NCI-H510A (cell line): Measurements from ENCODE around the gene PDPN.

Source experiments
- DNase-seq: peaks from one replicate; lab custom pipeline; 2025; lab: John Stamatoyannopoulos, UW

Gene PDPN

GRCh38 chr1:13617773-13618172 lies 34.1 kb downstream of the PDPN start:
- DNase-seq: no peak

GRCh38 chr1:13618483-13618882 lies 34.9 kb downstream of the PDPN start:
- DNase-seq: no peak

- no peak for DNase-seq
These were observed 36.3 kb downstream of the PDPN start for GRCh38 chr1:13619909-13620308.

GRCh38 chr1:13620825-13621224 lies 37.2 kb downstream of the PDPN start:
- DNase-seq: no peak

- DNase-seq: no peak
These were observed 38.8 kb downstream of the PDPN start for GRCh38 chr1:13622446-13622845.

- DNase-seq: no peak
These were observed 39.5 kb downstream of the PDPN start for GRCh38 chr1:13623021-13623637.

GRCh38 chr1:13624526-13624925 lies 40.9 kb downstream of the PDPN start:
- DNase-seq: no peak

GRCh38 chr1:13627127-13627526 lies 43.5 kb downstream of the PDPN start:
- no peak for DNase-seq

- no peak for DNase-seq
These were observed 44.6 kb downstream of the PDPN start for GRCh38 chr1:13628218-13628617.

- DNase-seq: no peak
These were observed 45.1 kb downstream of the PDPN start for GRCh38 chr1:13628711-13629110.

GRCh38 chr1:13642306-13643004 lies 58.8 kb downstream of the PDPN start:
- no peak for DNase-seq

- no peak for DNase-seq
These were observed 59.4 kb downstream of the PDPN start for GRCh38 chr1:13643017-13643416.

- no peak for DNase-seq
These were observed 62.9 kb downstream of the PDPN start for GRCh38 chr1:13646521-13646920.

GRCh38 chr1:13651279-13651678 lies 67.6 kb downstream of the PDPN start:
- no peak for DNase-seq

GRCh38 chr1:13652238-13652637 lies 68.6 kb downstream of the PDPN start:
- DNase-seq: no peak

GRCh38 chr1:13661539-13661938 lies 77.9 kb downstream of the PDPN start:
- no peak for DNase-seq

- DNase-seq: no peak
These were observed 78.9 kb downstream of the PDPN start for GRCh38 chr1:13662493-13662892.

- no peak for DNase-seq
These were observed 80.3 kb downstream of the PDPN start for GRCh38 chr1:13663969-13664368.

- DNase-seq: no peak
These were observed 80.8 kb downstream of the PDPN start for GRCh38 chr1:13664451-13664850.

- no peak for DNase-seq
These were observed 82.7 kb downstream of the PDPN start for GRCh38 chr1:13666317-13666716.
